ENCODE data around the gene NEMP1. TPM values are rescaled to one million over a fixed set of nuclear protein-coding genes. Genes with fewer than 3 reads are reported as not detected.

NEMP1 gene
- total and polyA plus RNA-seq, 2 of the 13 experiments (the other 11 are each of a cell fraction or from before 2014, with no cell fraction given) = 11.4 to 12.9 TPM

GRCh38 chr12:57088354-57089270 lies 10.0 kb upstream of the NEMP1 start, which contains the start of gene NAB2 (continued):
- TF ChIP-seq RXRB (CRISPR knock-in tag; IDR thresholded peaks at IDR 0.05; ENCODE audit: borderline replicate concordance) (peak; percentile 31; the same call in 1 of the 2 replicates), HOXD1 (CRISPR knock-in tag; IDR thresholded peaks at IDR 0.05) (peak; percentile 91), ZNF879 (CRISPR knock-in tag; IDR thresholded peaks at IDR 0.05) (peak; percentile 60; the same call in 1 of the 2 replicates), GFI1 (CRISPR knock-in tag; IDR thresholded peaks at IDR 0.05; ENCODE audit: borderline replicate concordance) (peak; percentile 15; the same call in 1 of the 2 replicates), CBFB (CRISPR knock-in tag; IDR thresholded peaks at IDR 0.05) (no peak), TAF1 (CRISPR knock-in tag; IDR thresholded peaks at IDR 0.05) (peak; percentile 51; the same call in 1 of the 2 replicates), DR1 (CRISPR knock-in tag; IDR thresholded peaks at IDR 0.05) (peak; percentile 70; the same call in 1 of the 2 replicates), NCOR1 (IDR thresholded peaks at IDR 0.05; ENCODE audit: borderline replicate concordance, low read length) (peak; percentile 46; the same call in 1 of the 2 replicates), AFF4 (CRISPR knock-in tag; IDR thresholded peaks at IDR 0.05) (no peak), SNRNP70 (IDR thresholded peaks at IDR 0.05; ENCODE audit: low read depth, low read length) (no peak), AHR (CRISPR knock-in tag; IDR thresholded peaks at IDR 0.05) (peak; percentile 61; the same call in 1 of the 2 replicates), ARID4A (CRISPR knock-in tag; IDR thresholded peaks at IDR 0.05; ENCODE audit: borderline replicate concordance) (peak; percentile 78), ZNF775 (CRISPR knock-in tag; IDR thresholded peaks at IDR 0.05; ENCODE audit: borderline replicate concordance) (no peak), RAD21 (CRISPR knock-in tag; IDR thresholded peaks at IDR 0.05) (peak; percentile 28), ZFP36 (IDR thresholded peaks at IDR 0.05; ENCODE audit: borderline replicate concordance, low read depth, low read length, partially characterized antibody) (no peak), ZNF652 (CRISPR knock-in tag; IDR thresholded peaks at IDR 0.05; ENCODE audit: borderline replicate concordance, low read depth) (no peak), FIP1L1 (IDR thresholded peaks at IDR 0.05; ENCODE audit: borderline replicate concordance, insufficient read depth, low read depth, low read length) (no peak), SMAD1 (CRISPR knock-in tag; IDR thresholded peaks at IDR 0.05; ENCODE audit: borderline replicate concordance, low read depth) (0 out of 2 replicates have a peak, but pooled peaks have one; percentile 34), SMAD9 (CRISPR knock-in tag; IDR thresholded peaks at IDR 0.05) (no peak), HCFC1 (IDR thresholded peaks at IDR 0.05; ENCODE audit: low read depth, low read length) (no peak), ZNF230 (CRISPR knock-in tag; IDR thresholded peaks at IDR 0.05) (0 out of 2 replicates have a peak, but pooled peaks have one; percentile 55), ZNF678 (CRISPR knock-in tag; IDR thresholded peaks at IDR 0.05) (no peak)

All from HepG2 (cell line).